ENCODE data around the gene SLC5A1. TPM values are rescaled to one million over a fixed set of nuclear protein-coding genes. Genes with fewer than 3 reads are reported as not detected.

SLC5A1 gene
- total and polyA plus RNA-seq, 9 of the 15 experiments (the other 6 are each of a cell fraction or from before 2014, with no cell fraction given): not detected

DNA sequence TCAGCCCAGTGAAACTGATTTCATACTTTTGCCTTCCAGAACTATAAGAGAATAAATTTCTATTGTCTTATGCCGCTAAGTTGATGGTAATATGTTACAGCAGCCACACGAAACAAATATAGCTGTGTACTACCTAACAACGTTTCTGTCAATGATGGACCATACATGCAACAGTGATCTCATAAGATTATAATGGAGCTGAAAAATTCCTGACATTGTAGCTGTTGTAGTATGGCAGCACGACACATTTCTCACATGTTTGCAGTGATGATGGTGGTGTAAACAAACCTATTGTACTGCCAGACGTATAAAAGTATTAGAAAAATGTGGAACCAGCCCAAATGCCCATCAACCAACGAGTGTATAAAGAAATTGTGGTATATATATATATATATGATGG lies 5.8 kb upstream of the SLC5A1 start:
- DNase-seq (ENCODE audit: extremely low read depth in 1 of 4, low spot score in 3 of 4) (no peak), FAIRE-seq (no peak), ATAC-seq (no peak)
- Histone ChIP-seq H3K79me2 (ENCODE audit: control insufficient read depth, insufficient read depth, low read length) (no peaks in the 10 kb centered on the region), H2AFZ (ENCODE audit: low read depth, low read length) (no peak overlapping the region), H3K36me3 (ENCODE audit: control insufficient read depth, insufficient read depth, low read length) (no peaks in the 10 kb centered on the region), H3K9ac (ENCODE audit: insufficient read depth in 1 of 2, low read depth in 2 of 2, low read length in 2 of 2) (no peak overlapping the region), H3K27me3 (ENCODE audit: control insufficient read depth in 2 of 2, insufficient read depth in 2 of 2, low read length in 2 of 2) (peaks cover 0 to 8% of the 10 kb centered on the region in 2 experiments; a peak in 1 of 5 replicates), H3K4me3 (no peak overlapping the region), H3K9me3 (replicated peaks; ENCODE audit: control insufficient read depth, insufficient read depth, low read depth, low read length) (no peaks in the 10 kb centered on the region), H4K20me1 (replicated peaks; ENCODE audit: control insufficient read depth, insufficient read depth, low read length) (no peaks in the 10 kb centered on the region), H3K4me2 (ENCODE audit: insufficient read depth, low read length) (no peak overlapping the region), H3K27ac (ENCODE audit: extremely low read depth, low read depth, low read length) (no peak overlapping the region), H3K9me1 (ENCODE audit: control insufficient read depth, insufficient read depth, low read length) (no peaks in the 10 kb centered on the region), H3K4me1 (replicated peaks in 1 of 2; ENCODE audit: control insufficient read depth in 2 of 2, insufficient read depth in 2 of 2, low read length in 2 of 2) (no peaks in the 10 kb centered on the region)
- no peak for TF ChIP-seq JUN (IDR thresholded peaks at IDR 0.05; ENCODE audit: borderline replicate concordance, low read depth, low read length)
- TF ChIP-seq JUN (CRISPR knock-in tag; IDR thresholded peaks at IDR 0.05; ENCODE audit: borderline replicate concordance): no peak
- TF ChIP-seq TRIM24 (IDR thresholded peaks at IDR 0.05): no peak
- TF ChIP-seq MCM7 (IDR thresholded peaks at IDR 0.05): no peak
- no peak for TF ChIP-seq SETDB1 (IDR thresholded peaks at IDR 0.05; ENCODE audit: low read length)
- TF ChIP-seq PPARD (CRISPR knock-in tag; IDR thresholded peaks at IDR 0.05): no peak
- TF ChIP-seq, protein P1, sequence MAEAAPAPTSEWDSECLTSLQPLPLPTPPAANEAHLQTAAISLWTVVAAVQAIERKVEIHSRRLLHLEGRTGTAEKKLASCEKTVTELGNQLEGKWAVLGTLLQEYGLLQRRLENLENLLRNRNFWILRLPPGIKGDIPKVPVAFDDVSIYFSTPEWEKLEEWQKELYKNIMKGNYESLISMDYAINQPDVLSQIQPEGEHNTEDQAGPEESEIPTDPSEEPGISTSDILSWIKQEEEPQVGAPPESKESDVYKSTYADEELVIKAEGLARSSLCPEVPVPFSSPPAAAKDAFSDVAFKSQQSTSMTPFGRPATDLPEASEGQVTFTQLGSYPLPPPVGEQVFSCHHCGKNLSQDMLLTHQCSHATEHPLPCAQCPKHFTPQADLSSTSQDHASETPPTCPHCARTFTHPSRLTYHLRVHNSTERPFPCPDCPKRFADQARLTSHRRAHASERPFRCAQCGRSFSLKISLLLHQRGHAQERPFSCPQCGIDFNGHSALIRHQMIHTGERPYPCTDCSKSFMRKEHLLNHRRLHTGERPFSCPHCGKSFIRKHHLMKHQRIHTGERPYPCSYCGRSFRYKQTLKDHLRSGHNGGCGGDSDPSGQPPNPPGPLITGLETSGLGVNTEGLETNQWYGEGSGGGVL (CRISPR knock-in tag; IDR thresholded peaks at IDR 0.05): no peak
- TF ChIP-seq MYNN (IDR thresholded peaks at IDR 0.05): no peak
- no peak for TF ChIP-seq MYNN (CRISPR knock-in tag; IDR thresholded peaks at IDR 0.05)
- TF ChIP-seq MTA3 (IDR thresholded peaks at IDR 0.05; ENCODE audit: borderline replicate concordance): no peak
- TF ChIP-seq, protein P2, sequence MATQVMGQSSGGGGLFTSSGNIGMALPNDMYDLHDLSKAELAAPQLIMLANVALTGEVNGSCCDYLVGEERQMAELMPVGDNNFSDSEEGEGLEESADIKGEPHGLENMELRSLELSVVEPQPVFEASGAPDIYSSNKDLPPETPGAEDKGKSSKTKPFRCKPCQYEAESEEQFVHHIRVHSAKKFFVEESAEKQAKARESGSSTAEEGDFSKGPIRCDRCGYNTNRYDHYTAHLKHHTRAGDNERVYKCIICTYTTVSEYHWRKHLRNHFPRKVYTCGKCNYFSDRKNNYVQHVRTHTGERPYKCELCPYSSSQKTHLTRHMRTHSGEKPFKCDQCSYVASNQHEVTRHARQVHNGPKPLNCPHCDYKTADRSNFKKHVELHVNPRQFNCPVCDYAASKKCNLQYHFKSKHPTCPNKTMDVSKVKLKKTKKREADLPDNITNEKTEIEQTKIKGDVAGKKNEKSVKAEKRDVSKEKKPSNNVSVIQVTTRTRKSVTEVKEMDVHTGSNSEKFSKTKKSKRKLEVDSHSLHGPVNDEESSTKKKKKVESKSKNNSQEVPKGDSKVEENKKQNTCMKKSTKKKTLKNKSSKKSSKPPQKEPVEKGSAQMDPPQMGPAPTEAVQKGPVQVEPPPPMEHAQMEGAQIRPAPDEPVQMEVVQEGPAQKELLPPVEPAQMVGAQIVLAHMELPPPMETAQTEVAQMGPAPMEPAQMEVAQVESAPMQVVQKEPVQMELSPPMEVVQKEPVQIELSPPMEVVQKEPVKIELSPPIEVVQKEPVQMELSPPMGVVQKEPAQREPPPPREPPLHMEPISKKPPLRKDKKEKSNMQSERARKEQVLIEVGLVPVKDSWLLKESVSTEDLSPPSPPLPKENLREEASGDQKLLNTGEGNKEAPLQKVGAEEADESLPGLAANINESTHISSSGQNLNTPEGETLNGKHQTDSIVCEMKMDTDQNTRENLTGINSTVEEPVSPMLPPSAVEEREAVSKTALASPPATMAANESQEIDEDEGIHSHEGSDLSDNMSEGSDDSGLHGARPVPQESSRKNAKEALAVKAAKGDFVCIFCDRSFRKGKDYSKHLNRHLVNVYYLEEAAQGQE (IDR thresholded peaks at IDR 0.05; ENCODE audit: borderline replicate concordance): no peak
- TF ChIP-seq, protein P2 (CRISPR knock-in tag; IDR thresholded peaks at IDR 0.05; ENCODE audit: low read depth): no peak
- TF ChIP-seq, protein P3, sequence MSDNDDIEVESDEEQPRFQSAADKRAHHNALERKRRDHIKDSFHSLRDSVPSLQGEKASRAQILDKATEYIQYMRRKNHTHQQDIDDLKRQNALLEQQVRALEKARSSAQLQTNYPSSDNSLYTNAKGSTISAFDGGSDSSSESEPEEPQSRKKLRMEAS (CRISPR knock-in tag; IDR thresholded peaks at IDR 0.05): no peak
- TF ChIP-seq ZBED1 (IDR thresholded peaks at IDR 0.05): no peak
- no peak for TF ChIP-seq ZNF197 (CRISPR knock-in tag; IDR thresholded peaks at IDR 0.05; ENCODE audit: low read depth)
- WGBS (ENCODE audit: insufficient coverage, low coverage, missing lambda C conversion rate): 0% methylated on average over 6 of the region's 6 CpGs
- intact Hi-C loops (cut with micrococcal nuclease) (no loop called here), in situ Hi-C loops (cut with MboI) (no loop called here)
- no TSS peak for BruUV-seq (replicated peaks)
- CTCF ChIA-PET (ENCODE audit: low intra/inter-chr PET ratio): no interaction called here
- POLR2A ChIA-PET: no interaction called here

Measured in K562 (cell line).